Stimulated activated CD8-positive, alpha-beta memory T cell treated with anti-CD3 and anti-CD28 coated beads, Interleukin-4, amount 100 ng/mL, for 1 hour (primary cell): Measurements from ENCODE around the gene TSSC4.

ENCODE experiments used
- DNase-seq, 2 donors: peaks; one replicate each; pipeline ENCODE4 v3.0.0-alpha.2; 2020; ENCODE audit warnings: low read depth in 2 of 2, low spot score in 1 of 2

The TSSC4 gene

GRCh38 chr11:2398664-2399355, 1.7 kb upstream of the TSSC4 start:
- DNase-seq = no peak

- no peak for DNase-seq
These were observed 972 bp upstream of the TSSC4 start for GRCh38 chr11:2399488-2400068.

- no peak for DNase-seq
These were observed 349 bp downstream of the TSSC4 start for GRCh38 chr11:2400762-2401435.

- DNase-seq = no peak
These were observed 960 bp downstream of the TSSC4 start for GRCh38 chr11:2401436-2401984.

GRCh38 chr11:2402106-2402505, 1.6 kb downstream of the TSSC4 start:
- DNase-seq = no peak

GRCh38 chr11:2402890-2403645, 2.5 kb downstream of the TSSC4 start:
- no peak for DNase-seq

GRCh38 chr11:2404735-2405196, 4.2 kb downstream of the TSSC4 start:
- no peak for DNase-seq

GRCh38 chr11:2406451-2406850, 5.9 kb downstream of the TSSC4 start:
- no peak for DNase-seq

- DNase-seq = no peak
These were observed 6.4 kb downstream of the TSSC4 start for GRCh38 chr11:2406878-2407410.

GRCh38 chr11:2408671-2409070, 8.1 kb downstream of the TSSC4 start:
- no peak for DNase-seq

GRCh38 chr11:2409126-2409525, 8.6 kb downstream of the TSSC4 start:
- DNase-seq = no peak

- DNase-seq = no peak
These were observed 9.3 kb downstream of the TSSC4 start for GRCh38 chr11:2409611-2410468.

- no peak for DNase-seq
These were observed 10.1 kb downstream of the TSSC4 start for GRCh38 chr11:2410616-2411015.

- DNase-seq = no peak
These were observed 11.1 kb downstream of the TSSC4 start for GRCh38 chr11:2411446-2412305.

- DNase-seq = no peak
These were observed 11.8 kb downstream of the TSSC4 start for GRCh38 chr11:2412323-2412722.

GRCh38 chr11:2413742-2414579, 13.4 kb downstream of the TSSC4 start:
- no peak for DNase-seq

- DNase-seq = no peak
These were observed 14.1 kb downstream of the TSSC4 start for GRCh38 chr11:2414616-2415015.

- no peak for DNase-seq
These were observed 14.6 kb downstream of the TSSC4 start for GRCh38 chr11:2415171-2415570.
